ENCODE results near the gene SPDYE2.
"Not testable (repeated sequence)": the region's sequence is repeated elsewhere in the genome, so short reads cannot be mapped to it uniquely, and the experiment has no call there.

Gene SPDYE2

GRCh38 chr7:102527182-102527581 lies 23.8 kb upstream of the SPDYE2 start:
- H3K9me3 Mint-ChIP-seq, H3K4me1 Mint-ChIP-seq, DNase-seq, H3K27me3 Mint-ChIP-seq, H3K4me3 Mint-ChIP-seq, CTCF ChIA-PET, H3K27ac Mint-ChIP-seq, H3K36me3 Mint-ChIP-seq: not testable (repeated sequence)

GRCh38 chr7:102527822-102528793 lies 22.9 kb upstream of the SPDYE2 start:
- H3K27ac Mint-ChIP-seq, DNase-seq, H3K9me3 Mint-ChIP-seq, H3K4me1 Mint-ChIP-seq, H3K36me3 Mint-ChIP-seq, CTCF ChIA-PET, H3K27me3 Mint-ChIP-seq, H3K4me3 Mint-ChIP-seq: not testable (repeated sequence)

- CTCF ChIA-PET, H3K27ac Mint-ChIP-seq, DNase-seq, H3K9me3 Mint-ChIP-seq, H3K4me1 Mint-ChIP-seq, H3K4me3 Mint-ChIP-seq, H3K36me3 Mint-ChIP-seq, H3K27me3 Mint-ChIP-seq: not testable (repeated sequence)
Observed at GRCh38 chr7:102531583-102531982, 19.4 kb upstream of the SPDYE2 start.

GRCh38 chr7:102532127-102532526 lies 18.9 kb upstream of the SPDYE2 start:
- DNase-seq, H3K9me3 Mint-ChIP-seq, H3K27me3 Mint-ChIP-seq, CTCF ChIA-PET, H3K27ac Mint-ChIP-seq, H3K4me3 Mint-ChIP-seq, H3K36me3 Mint-ChIP-seq, H3K4me1 Mint-ChIP-seq: not testable (repeated sequence)

- CTCF ChIA-PET, H3K27me3 Mint-ChIP-seq, H3K36me3 Mint-ChIP-seq, H3K4me1 Mint-ChIP-seq, H3K9me3 Mint-ChIP-seq, H3K4me3 Mint-ChIP-seq, DNase-seq, H3K27ac Mint-ChIP-seq: not testable (repeated sequence)
Observed at GRCh38 chr7:102535062-102535615, 15.9 kb upstream of the SPDYE2 start.

- H3K4me3 Mint-ChIP-seq, H3K9me3 Mint-ChIP-seq, H3K27ac Mint-ChIP-seq, H3K27me3 Mint-ChIP-seq, H3K4me1 Mint-ChIP-seq, DNase-seq, CTCF ChIA-PET, H3K36me3 Mint-ChIP-seq: not testable (repeated sequence)
Observed at GRCh38 chr7:102540604-102541003, 10.4 kb upstream of the SPDYE2 start.

GRCh38 chr7:102542083-102542482 lies 8.9 kb upstream of the SPDYE2 start:
- H3K27ac Mint-ChIP-seq, H3K36me3 Mint-ChIP-seq, CTCF ChIA-PET, H3K9me3 Mint-ChIP-seq, DNase-seq, H3K4me3 Mint-ChIP-seq, H3K4me1 Mint-ChIP-seq, H3K27me3 Mint-ChIP-seq: not testable (repeated sequence)

GRCh38 chr7:102542771-102543170 lies 8.3 kb upstream of the SPDYE2 start:
- H3K4me1 Mint-ChIP-seq, H3K27me3 Mint-ChIP-seq, H3K4me3 Mint-ChIP-seq, CTCF ChIA-PET, H3K9me3 Mint-ChIP-seq, H3K27ac Mint-ChIP-seq, DNase-seq, H3K36me3 Mint-ChIP-seq: not testable (repeated sequence)

- H3K4me3 Mint-ChIP-seq, H3K4me1 Mint-ChIP-seq, CTCF ChIA-PET, H3K27me3 Mint-ChIP-seq, H3K9me3 Mint-ChIP-seq, DNase-seq, H3K27ac Mint-ChIP-seq, H3K36me3 Mint-ChIP-seq: not testable (repeated sequence)
Observed at GRCh38 chr7:102543596-102543995, 7.4 kb upstream of the SPDYE2 start, which contains the start of gene UPK3BL2. Gene UPK3BL2 (minus strand): TSS chr7:102543696. CDS start chr7:102543636, 60 bp downstream.

- H3K27ac Mint-ChIP-seq, CTCF ChIA-PET, H3K4me1 Mint-ChIP-seq, DNase-seq, H3K27me3 Mint-ChIP-seq, H3K36me3 Mint-ChIP-seq, H3K4me3 Mint-ChIP-seq, H3K9me3 Mint-ChIP-seq: not testable (repeated sequence)
Observed at GRCh38 chr7:102544372-102544771, 6.7 kb upstream of the SPDYE2 start.

- CTCF ChIA-PET, H3K4me3 Mint-ChIP-seq, DNase-seq, H3K36me3 Mint-ChIP-seq, H3K27ac Mint-ChIP-seq, H3K9me3 Mint-ChIP-seq, H3K4me1 Mint-ChIP-seq, H3K27me3 Mint-ChIP-seq: not testable (repeated sequence)
Observed at GRCh38 chr7:102545288-102545687, 5.7 kb upstream of the SPDYE2 start.

- DNase-seq, H3K4me3 Mint-ChIP-seq, H3K36me3 Mint-ChIP-seq, H3K9me3 Mint-ChIP-seq, H3K27ac Mint-ChIP-seq, H3K27me3 Mint-ChIP-seq, CTCF ChIA-PET, H3K4me1 Mint-ChIP-seq: not testable (repeated sequence)
Observed at GRCh38 chr7:102546353-102546752, 4.7 kb upstream of the SPDYE2 start.

- H3K9me3 Mint-ChIP-seq, H3K4me3 Mint-ChIP-seq, CTCF ChIA-PET, H3K27ac Mint-ChIP-seq, H3K4me1 Mint-ChIP-seq, H3K27me3 Mint-ChIP-seq, H3K36me3 Mint-ChIP-seq: not testable (repeated sequence)
- DNase-seq: peak; percentile 14
Observed at GRCh38 chr7:102568620-102569019, 17.6 kb downstream of the SPDYE2 start.

GRCh38 chr7:102572261-102573239 lies 21.5 kb downstream of the SPDYE2 start, which contains the start of gene POLR2J3:
Gene POLR2J3 (minus strand): TSS chr7:102572583. CDS start chr7:102572521, 62 bp downstream.
- peak within 1 kb of the TSS; percentile 86 for H3K4me3 Mint-ChIP-seq
- CTCF ChIA-PET, H3K36me3 Mint-ChIP-seq, H3K27me3 Mint-ChIP-seq, H3K4me1 Mint-ChIP-seq, H3K9me3 Mint-ChIP-seq: not testable (repeated sequence)
- H3K27ac Mint-ChIP-seq: peak within 1 kb of the TSS; percentile 87
- DNase-seq: peak; percentile 93

All from activated naive CD4-positive, alpha-beta T cell treated with anti-CD3 and anti-CD28 coated beads, Interleukin-2, amount 10 ng/mL, durations not matched to agents 7 days and 5 days (primary cell).